HG03175 (cell line): ENCODE results near the gene RPS21.

ENCODE experiments used
- ATAC-seq: cut with Tn5 transposase; IDR thresholded peaks from one replicate; pipeline ENCODE4 v1.9.1; 2021; ENCODE audit warnings: mild to moderate bottlenecking, moderate library complexity; ENCODE audit not compliant: unreplicated experiment

Gene RPS21

DNA sequence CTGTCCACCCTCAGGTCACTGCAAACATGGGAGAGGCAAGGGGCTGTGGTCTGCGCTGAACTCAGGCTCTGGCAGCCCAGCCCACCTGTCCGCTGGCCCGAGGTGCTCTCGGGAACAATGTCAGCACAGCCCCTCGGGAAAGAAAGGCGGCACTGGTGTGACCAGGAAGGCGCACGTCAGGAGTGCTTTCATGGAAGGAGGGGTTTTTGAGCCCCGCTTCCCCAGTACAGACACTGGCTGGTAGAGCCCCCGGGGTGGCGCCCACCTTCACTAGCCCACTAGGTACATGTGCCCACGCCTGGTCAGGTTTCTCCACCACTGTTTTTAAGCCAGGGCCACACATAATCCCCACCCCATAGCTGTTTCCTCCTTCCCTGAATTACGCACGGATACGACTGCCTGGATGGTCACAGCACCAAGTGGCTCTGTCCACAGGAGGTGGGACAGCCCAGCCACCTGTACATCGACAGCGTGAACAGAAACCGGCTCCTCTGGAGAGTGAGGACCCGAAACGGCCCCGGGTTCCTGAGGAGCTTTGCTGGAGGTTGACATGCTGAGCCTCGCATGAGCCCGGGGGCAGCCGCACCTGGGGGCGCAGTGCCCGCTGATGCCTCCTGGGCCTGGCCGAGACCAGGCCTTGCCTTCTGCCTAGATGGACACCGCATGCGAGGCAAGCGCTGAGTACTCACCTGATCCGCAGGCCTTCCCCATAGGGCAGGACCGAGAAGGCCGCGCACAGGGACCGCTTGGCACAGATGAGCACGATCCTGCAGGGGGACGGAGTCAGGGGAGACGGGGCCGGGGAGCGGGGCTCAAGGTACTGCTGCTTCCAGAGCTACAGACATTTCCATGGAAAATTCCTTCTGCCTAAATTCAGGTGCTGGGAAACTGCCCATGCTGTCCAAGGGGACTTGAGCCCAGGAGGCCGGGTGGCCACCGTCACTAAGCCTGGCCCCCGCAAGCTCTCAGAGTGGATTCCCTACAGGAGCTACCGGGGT, 7.6 kb downstream of the RPS21 start:
- no peak for ATAC-seq

- no peak for ATAC-seq
Measured at GRCh38 chr20:62395311-62396242, 8.7 kb downstream of the RPS21 start.

DNA sequence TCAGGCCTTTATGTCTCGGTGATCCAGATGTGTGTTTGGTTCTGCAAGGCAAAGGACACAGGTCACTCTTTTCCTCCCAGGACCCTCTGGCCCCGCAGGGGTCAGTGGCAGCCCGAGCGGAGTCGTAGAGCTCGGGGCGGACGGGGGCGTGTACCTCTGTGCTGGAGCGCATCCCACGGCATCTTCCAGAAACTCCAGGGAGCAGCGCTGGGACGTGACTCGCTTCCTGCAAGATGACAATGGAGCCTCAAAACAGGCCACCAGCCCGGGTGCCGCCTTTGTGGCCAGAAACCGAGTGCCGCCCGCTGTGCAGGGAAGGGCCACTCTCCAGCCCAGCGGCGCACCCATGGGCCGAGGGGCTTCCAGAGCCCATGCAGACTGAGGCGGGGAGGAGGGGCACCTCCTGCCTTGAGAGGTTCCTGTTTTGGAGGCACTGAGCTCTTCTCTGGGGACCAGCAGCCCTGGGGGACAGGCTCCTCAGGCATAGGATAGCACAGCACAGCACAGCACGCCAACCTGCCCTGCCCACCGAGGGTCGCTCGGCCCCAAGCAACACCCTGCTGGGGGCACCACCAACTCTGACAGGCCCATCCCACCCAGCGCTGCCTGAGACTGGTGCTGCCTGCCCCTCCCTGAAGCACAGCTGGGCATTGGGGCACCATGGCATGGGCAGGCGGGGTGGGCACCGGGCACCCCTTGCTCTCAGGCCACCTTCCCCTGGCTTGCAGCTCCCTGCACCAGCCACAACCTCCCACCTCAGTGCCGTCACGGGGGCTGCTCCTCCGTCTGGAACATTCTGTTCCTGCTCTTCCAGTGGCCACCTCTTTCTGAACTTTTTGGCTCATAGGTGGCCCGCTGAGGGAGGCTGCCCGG, 9.7 kb downstream of the RPS21 start:
- no peak for ATAC-seq

GRCh38 chr20:62398120-62398821, 11.4 kb downstream of the RPS21 start:
- no peak for ATAC-seq

- no peak for ATAC-seq
Measured at GRCh38 chr20:62400021-62400420, 13.1 kb downstream of the RPS21 start.

DNA sequence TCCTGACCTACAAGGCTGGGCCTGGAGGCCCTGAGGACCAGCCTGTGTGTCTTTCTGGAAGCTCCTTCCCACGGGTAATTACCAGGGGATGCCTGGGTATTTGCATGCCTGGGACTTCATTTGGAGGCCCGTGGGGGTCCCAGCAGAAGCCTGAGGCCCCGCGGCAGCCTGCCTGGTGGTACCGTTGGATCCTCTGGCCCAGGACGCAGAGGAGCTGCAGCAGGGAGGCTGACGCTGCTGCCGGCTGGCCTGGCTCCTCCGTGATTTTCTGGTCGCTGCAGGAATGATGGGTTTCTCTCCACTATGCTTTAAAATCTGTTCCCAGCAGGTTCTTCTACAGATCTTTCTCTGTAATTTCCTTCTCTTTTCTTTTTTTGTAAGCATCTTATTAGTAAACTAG, 13.6 kb downstream of the RPS21 start:
- no peak for ATAC-seq

- no peak for ATAC-seq
Measured at GRCh38 chr20:62401331-62401779, 14.5 kb downstream of the RPS21 start.

- no peak for ATAC-seq
Measured at GRCh38 chr20:62402456-62403150, 15.7 kb downstream of the RPS21 start.

DNA sequence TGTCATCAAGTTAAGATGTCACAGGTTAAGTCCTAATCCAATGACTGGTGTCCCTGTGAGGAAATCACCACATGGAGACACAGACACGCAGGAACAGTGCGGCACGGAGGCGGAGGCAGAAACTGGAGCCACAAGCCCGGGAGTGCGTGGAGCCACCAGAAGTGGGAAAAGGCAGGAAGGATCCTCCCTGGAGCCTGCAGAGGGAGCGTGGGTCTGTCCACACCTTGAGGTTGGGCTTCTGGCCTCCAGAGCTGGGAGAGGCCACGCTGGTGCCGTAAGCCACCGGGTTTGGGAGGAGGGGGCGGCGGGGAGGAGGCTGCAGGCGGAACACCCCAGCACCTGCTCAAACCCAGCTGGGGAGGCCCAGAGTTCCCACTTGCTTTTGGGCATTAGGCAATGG, 16.4 kb downstream of the RPS21 start:
- ATAC-seq, result no peak

- no peak for ATAC-seq
Measured at GRCh38 chr20:62404112-62404665, 17.3 kb downstream of the RPS21 start.

GRCh38 chr20:62404761-62405107, 17.8 kb downstream of the RPS21 start:
- no peak for ATAC-seq

GRCh38 chr20:62405108-62405980, 18.4 kb downstream of the RPS21 start:
- no peak for ATAC-seq

DNA sequence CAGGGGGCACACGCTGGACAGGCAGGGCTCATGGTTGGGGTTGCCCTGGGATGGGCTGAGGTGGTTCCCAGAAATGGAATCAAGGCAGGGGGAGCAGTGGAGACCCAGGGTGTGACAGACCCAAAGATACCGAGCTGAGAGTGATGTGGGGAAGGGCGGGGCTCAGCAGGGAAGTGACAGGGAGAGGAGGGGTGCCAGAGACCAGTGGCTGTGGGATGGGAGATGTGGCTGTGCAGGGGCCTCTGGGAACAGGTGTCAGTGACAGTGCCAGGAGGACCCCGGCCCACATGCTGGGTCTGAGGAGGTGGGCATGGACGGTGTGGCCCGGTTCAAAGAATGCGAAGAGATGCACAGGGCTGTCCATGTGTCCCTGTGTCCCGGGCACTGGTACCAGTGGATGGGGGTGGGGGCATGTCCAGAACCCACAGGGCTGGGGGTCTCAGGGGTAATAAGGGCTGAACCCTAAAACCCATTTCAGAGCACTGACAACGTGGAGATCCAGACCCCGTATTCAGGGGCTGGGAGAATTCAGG, 19.1 kb downstream of the RPS21 start:
- no peak for ATAC-seq

- peak; percentile 7 for ATAC-seq
Measured at GRCh38 chr20:62406635-62407176, 19.8 kb downstream of the RPS21 start.

DNA sequence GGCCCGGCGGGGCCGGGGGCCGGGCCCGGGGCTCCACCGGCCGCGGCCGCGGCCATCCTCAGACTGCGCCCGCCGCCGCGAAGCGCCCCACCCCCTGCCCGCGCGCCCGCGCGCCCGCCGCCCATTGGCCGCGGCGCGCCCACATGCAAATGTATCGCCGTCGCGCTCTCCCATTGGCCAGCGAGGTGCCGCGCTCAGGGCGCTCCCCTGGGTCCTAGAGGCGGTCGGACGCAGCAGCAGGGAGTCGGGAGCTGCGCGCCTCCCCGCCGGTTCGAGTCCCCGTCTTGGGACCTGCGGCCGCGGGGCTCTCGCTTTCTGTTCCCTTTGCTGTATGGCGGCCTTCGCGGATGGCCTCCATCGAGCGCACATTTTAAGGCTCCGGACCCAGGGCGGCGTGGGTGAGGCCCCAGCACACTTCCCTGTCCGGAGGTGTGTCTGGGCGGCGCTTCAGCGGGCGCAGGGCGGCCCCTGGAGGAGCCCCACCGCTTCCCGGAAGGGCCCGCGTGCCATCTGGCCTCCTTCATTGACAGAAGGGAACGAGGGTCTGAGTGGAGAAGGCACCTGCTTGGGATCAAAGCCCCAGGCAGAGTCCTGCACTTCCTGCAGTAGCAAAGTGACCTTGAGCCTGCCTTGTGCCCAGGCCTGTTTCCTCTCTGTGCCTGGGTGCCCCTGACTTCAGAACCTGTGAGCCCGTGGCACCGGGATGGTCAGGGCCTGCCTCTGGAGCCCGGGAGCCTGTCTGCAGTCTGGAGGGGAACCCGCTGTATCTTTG, 20.5 kb downstream of the RPS21 start, which contains the start of gene CABLES2:
CABLES2 (minus strand) TSS at position 65 of the 772 bp plus-strand sequence; CDS start at position 56, 9 bp downstream.
- ATAC-seq, result peak; percentile 89

- ATAC-seq, result no peak
Measured at GRCh38 chr20:62408055-62408454, 21.2 kb downstream of the RPS21 start.

- no peak for ATAC-seq
Measured at GRCh38 chr20:62408640-62409039, 21.7 kb downstream of the RPS21 start.
